ENCODE data around the gene SLIT3. TPM values are rescaled to one million over a fixed set of nuclear protein-coding genes. Genes with fewer than 3 reads are reported as not detected.

The SLIT3 gene
- total and polyA plus RNA-seq, 8 donors, result 1.2 to 24.5 (median 8.6) TPM

GRCh38 chr5:168693297-168693696, 607.6 kb downstream of the SLIT3 start:
- Histone ChIP-seq H3K27ac (no peak overlapping the region), H3K4me1 (no peaks in the 10 kb centered on the region), H3K27me3 (peaks cover 0 to 4% (median 0%) of the 10 kb centered on the region in 3 donors), H3K9me3 (no peaks in the 10 kb centered on the region), H3K4me3 (no peak overlapping the region), H3K36me3 (no peaks in the 10 kb centered on the region)
- WGBS, 5 donors, result 54 to 77% (median 61%) methylated on average over 5 of the region's 5 CpGs
- TF ChIP-seq POLR2A (IDR thresholded peaks at IDR 0.05) (no peak), CTCF (IDR thresholded peaks at IDR 0.05) (no peak), POLR2AphosphoS5 (IDR thresholded peaks at IDR 0.05) (no peak), EP300 (IDR thresholded peaks at IDR 0.05) (no peak)
- intact Hi-C loops (cut with DNase I; ENCODE audit: low total_unique reads), result no loop called here
- no peak for DNase-seq

GRCh38 chr5:168691891-168692290, 609.0 kb downstream of the SLIT3 start:
- H3K27me3 ChIP-seq, result peaks cover 0 to 4% (median 0%) of the 10 kb centered on the region in 3 donors
- no peak overlapping the region for H3K27ac ChIP-seq
- no peaks in the 10 kb centered on the region for H3K9me3 ChIP-seq
- no peaks in the 10 kb centered on the region for H3K4me1 ChIP-seq
- intact Hi-C loops (cut with DNase I; ENCODE audit: low total_unique reads), result no loop called here
- peaks cover 0 to 1% (median 0%) of the 10 kb centered on the region in 4 donors for H3K36me3 ChIP-seq
- no peak for DNase-seq
- no peak overlapping the region for H3K4me3 ChIP-seq
- 80 to 89% (median 83%) methylated on average over 4 of the region's 4 CpGs for WGBS, 5 donors
- TF ChIP-seq EP300 (IDR thresholded peaks at IDR 0.05), result no peak
- no peak for TF ChIP-seq POLR2A (IDR thresholded peaks at IDR 0.05)
- TF ChIP-seq POLR2AphosphoS5 (IDR thresholded peaks at IDR 0.05), result no peak
- TF ChIP-seq CTCF (IDR thresholded peaks at IDR 0.05), result no peak

- H3K36me3 ChIP-seq, result peaks cover 0 to 10% (median 0%) of the 10 kb centered on the region in 4 donors
- no peak for TF ChIP-seq POLR2AphosphoS5 (IDR thresholded peaks at IDR 0.05)
- no peak for TF ChIP-seq CTCF (IDR thresholded peaks at IDR 0.05)
- no peak overlapping the region for H3K27ac ChIP-seq
- H3K4me1 ChIP-seq, result no peaks in the 10 kb centered on the region
- WGBS, 5 donors, result 89 to 100% (median 94%) methylated on average over 2 of the region's 2 CpGs
- DNase-seq, result no peak
- peaks cover 0 to 4% (median 0%) of the 10 kb centered on the region in 3 donors for H3K27me3 ChIP-seq
- intact Hi-C loops (cut with DNase I; ENCODE audit: low total_unique reads), result loop anchor here (10.0 kb wide), 2 partner anchors 616 to 896 kb away; partner anchors contain the start of genes SLIT3 and SPDL1
- H3K9me3 ChIP-seq, result no peaks in the 10 kb centered on the region
- no peak overlapping the region for H3K4me3 ChIP-seq
Observed at GRCh38 chr5:168689260-168689659, 611.7 kb downstream of the SLIT3 start.

- Histone ChIP-seq H3K9me3 (no peaks in the 10 kb centered on the region), H3K4me1 (peaks cover 0 to 8% (median 3%) of the 10 kb centered on the region in 4 donors), H3K4me3 (no peak overlapping the region), H3K36me3 (peaks cover 0 to 10% (median 0%) of the 10 kb centered on the region in 4 donors), H3K27ac (no peak overlapping the region), H3K27me3 (peaks cover 0 to 1% (median 0%) of the 10 kb centered on the region in 3 donors)
- 89 to 94% (median 91%) methylated on average over 1 to 7 of the region's 7 CpGs for WGBS, 5 donors
- intact Hi-C loops (cut with DNase I; ENCODE audit: low total_unique reads), result loop anchor here (10.0 kb wide), 2 partner anchors 618 to 898 kb away; partner anchors contain the start of genes SLIT3 and SPDL1
- no peak for DNase-seq
- TF ChIP-seq EP300 (IDR thresholded peaks at IDR 0.05), result no peak
- TF ChIP-seq POLR2A (IDR thresholded peaks at IDR 0.05), result no peak
- TF ChIP-seq POLR2AphosphoS5 (IDR thresholded peaks at IDR 0.05), result no peak
- no peak for TF ChIP-seq CTCF (IDR thresholded peaks at IDR 0.05)
Observed at GRCh38 chr5:168686837-168687236, 614.1 kb downstream of the SLIT3 start.

Measured in stomach (tissue), 9 donors.